Activated naive CD4-positive, alpha-beta T cell (primary cell): Measurements from ENCODE around the gene FAM131C.
"Not testable (repeated sequence)": the region's sequence is repeated elsewhere in the genome, so short reads cannot be mapped to it uniquely, and the experiment has no call there.

Experiments
- DNase-seq, 4 experiments: peaks; one replicate each; lab custom pipeline; 2025; lab: John Stamatoyannopoulos, UW

The FAM131C gene

GRCh38 chr1:16076865-16077238, 3.4 kb upstream of the FAM131C start:
- DNase-seq = no peak

GRCh38 chr1:16076031-16076864, 2.8 kb upstream of the FAM131C start:
- DNase-seq = no peak

- DNase-seq = no peak
These were observed 2.0 kb upstream of the FAM131C start for GRCh38 chr1:16075337-16076030.

GRCh38 chr1:16074217-16074616, 766 bp upstream of the FAM131C start:
- DNase-seq = no peak

DNA sequence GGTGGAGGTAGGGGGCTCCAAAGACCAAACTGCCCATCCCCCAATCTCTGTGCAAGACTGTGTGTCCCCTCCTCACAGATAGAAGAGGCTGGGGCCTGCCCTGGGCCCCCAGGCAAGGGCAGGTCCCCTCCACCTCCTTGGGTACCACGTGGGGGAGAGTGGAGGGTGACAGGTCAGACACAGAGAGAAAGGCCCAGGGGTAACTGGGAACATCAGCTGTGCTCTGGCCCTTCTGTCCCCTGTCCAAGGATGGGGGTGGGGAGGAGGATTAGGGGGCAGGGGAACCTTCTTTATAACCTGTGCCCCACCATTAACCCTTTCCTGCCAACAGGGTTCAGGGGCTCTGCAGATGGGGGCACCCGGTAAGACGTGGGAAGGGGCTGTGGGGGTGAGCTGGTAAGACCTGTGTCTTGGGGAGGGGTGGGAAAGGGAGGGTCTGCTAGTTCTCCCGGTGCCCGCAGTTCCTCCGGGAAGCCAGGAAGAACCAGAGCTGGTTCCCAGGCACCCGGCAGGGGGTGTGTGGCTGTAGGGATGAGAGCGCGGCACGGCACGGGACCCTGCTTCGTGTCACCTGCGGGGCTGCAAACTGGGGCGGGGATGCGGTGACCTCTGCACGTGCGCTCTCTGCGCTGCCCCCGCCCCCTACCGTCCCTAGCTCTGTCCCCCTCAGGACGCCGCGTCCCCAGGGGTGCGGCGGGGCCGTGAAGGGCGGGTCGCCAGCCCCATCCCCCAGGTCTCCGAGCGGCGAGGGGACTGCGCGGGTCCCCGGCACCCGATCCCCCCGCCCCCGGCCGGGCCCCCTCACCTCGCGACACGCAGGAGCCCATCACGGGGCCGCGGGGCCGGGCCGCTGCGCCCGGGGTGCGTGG, 601 bp downstream of the FAM131C start:
- no peak for DNase-seq

DNA sequence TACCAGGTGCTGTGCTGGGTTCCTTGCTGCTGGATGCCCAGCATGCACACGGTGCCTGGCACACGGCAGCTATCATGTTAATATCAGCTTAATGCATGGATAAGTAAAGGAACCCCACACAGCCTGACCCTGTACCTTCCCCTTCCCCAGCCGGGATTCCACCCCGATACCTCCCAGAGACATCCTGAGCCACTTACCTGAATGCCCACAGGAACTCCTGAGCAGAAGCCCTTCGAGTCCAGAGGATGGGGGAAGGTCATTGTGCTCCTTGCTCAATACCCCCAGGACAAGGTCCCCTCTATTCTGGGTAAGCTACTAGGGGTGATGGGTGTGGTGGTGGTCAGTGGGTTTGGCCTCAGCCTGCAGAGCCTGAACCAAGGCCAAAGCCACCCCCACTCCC, 1.4 kb downstream of the FAM131C start:
- DNase-seq = no peak

GRCh38 chr1:16071614-16072013, 1.8 kb downstream of the FAM131C start:
- DNase-seq = no peak

GRCh38 chr1:16070640-16071355, 2.7 kb downstream of the FAM131C start:
- DNase-seq = no peak

GRCh38 chr1:16068356-16069270, 4.8 kb downstream of the FAM131C start:
- DNase-seq = no peak

DNA sequence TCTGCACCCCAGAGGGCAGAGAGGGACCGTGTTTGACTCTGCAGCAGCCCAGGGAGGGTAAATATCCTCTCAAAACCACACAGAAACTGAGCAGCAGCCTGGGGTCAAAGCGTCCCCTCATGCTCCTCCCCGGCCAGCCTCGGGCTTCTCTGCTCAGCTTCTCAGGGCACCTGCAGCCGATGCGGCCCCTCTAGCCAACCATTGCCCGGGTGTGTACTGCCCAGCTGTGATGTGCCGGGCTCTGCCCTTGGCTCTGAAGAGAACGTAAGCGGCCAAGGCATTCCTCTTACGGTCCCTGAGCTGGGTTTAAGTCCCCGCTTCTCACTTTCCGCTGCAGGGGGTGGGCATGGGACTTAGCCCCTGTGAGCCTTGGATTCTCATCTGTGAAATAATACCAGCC, 5.5 kb downstream of the FAM131C start:
- DNase-seq = no peak

DNA sequence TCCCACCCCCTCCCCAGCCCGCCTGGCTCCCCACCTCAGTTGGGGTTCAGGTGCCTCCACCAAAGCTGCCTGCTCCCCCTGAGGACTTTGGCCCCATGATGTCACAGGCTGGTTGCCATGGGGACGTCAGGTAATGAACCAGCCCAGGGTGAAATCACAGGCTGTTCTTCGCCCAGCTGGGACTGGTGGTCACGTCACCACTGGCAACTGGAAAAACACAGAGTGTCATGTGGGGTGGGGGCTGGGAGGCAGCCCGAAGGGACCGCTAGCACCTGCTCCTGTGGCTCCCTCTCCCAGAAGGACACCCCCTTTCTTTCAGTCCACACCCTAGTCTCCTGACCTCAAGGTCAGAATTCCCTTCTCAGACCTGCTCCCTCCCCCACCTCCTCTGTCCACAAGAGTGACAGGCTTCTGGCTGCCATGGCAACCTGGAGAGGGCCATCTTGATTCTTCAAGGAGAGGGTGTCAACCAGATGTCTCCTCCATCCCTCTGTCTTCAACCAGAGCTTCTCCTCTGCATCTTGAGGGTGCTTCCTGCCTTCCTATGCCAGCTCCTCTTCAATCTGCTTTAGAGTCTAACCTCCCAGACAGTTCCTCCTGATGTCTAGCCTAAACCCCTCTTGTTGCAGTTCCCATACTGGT, 6.2 kb downstream of the FAM131C start:
- DNase-seq = no peak

GRCh38 chr1:16066245-16066644, 7.2 kb downstream of the FAM131C start:
- DNase-seq = no peak

- DNase-seq = no peak
These were observed 8.2 kb downstream of the FAM131C start for GRCh38 chr1:16065269-16065576.

- no peak for DNase-seq
These were observed 8.7 kb downstream of the FAM131C start for GRCh38 chr1:16064536-16065268.

GRCh38 chr1:16063921-16064320, 9.5 kb downstream of the FAM131C start:
- no peak for DNase-seq

DNA sequence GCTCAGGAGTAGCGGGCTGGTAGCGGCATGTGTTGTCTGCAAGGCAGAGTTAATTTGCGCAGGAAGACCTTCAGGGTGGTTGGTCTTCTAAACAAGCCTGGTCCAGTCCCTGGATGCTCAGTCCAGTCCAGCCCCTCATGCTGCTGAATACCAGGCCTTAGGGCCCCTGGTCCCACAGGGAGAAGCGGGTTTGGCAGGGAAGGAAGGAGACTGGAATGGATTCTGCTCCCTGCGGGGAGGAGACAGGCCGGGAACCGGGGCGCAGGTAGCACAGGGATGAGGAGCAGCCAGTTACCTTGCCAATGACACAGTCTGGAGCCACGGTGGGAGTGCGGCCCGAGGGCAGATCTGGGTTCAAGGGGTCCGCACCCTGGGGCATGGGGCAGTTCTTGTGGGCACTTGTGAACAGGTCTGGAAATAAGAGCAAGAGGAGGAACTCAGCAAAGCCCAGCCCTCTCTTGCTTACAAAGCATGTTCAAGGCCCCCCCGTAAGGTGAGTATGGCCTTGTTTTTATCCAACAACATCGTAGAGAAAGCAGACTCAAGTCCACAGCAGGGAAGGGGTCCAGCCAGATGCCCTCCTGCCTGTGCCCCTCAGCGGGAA, 10.1 kb downstream of the FAM131C start:
- no peak for DNase-seq

DNA sequence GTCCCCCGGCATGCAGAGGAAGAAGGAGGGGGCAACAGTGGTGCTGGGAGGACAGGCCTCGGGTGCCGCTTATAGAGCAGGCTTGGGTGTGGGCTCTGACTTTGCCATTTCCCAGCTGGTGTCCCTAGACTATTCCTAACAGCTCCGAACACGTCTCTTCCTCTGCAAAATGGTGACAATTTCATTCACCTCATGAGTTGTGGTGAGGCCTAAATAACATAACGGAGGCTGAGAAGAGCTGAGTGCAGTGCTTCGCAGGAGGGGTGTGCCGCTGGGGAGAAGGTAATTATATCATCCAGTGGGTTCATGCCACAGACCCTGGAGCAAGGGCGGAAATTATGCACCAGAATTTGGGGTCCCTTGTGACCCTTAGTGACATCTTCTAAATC, 10.8 kb downstream of the FAM131C start:
- not testable (repeated sequence) for DNase-seq

GRCh38 chr1:16061989-16062686, 11.3 kb downstream of the FAM131C start:
- DNase-seq = not testable (repeated sequence)

- no peak for DNase-seq
These were observed 12.2 kb downstream of the FAM131C start for GRCh38 chr1:16061266-16061665.
